Transverse colon (tissue), 4 donors: ENCODE measurements around the gene CFAP61. TPM values are rescaled to one million over a fixed set of nuclear protein-coding genes. Genes with fewer than 3 reads are reported as not detected.

Experiments used
- DNase-seq: peaks from one replicate; pipeline ENCODE4 v3.0.0-alpha.2; 2019
- H3K27ac ChIP-seq, 4 donors: fragments of 200-600 bp; sonication (generic); 2 replicates each; pipeline ENCODE4 v1.5.1; 2016 to 2018; ENCODE audit warnings: inconsistent platforms in 4 of 4
- H3K27me3 ChIP-seq: fragments of 200-600 bp; sonication (generic); 2 replicates; pipeline ENCODE4 v1.5.1; 2017; ENCODE audit warnings: inconsistent platforms
- H3K36me3 ChIP-seq, 4 donors: fragments of 200-600 bp; sonication (generic); 2 replicates each; pipeline ENCODE4 v1.5.1; 2017 to 2019; ENCODE audit warnings: inconsistent platforms in 4 of 4
- H3K4me1 ChIP-seq, 4 donors: fragments of 200-600 bp; sonication (generic); 2 replicates each; pipeline ENCODE4 v1.5.1; 2017 to 2020; ENCODE audit warnings: inconsistent platforms in 4 of 4
- H3K4me3 ChIP-seq, 4 donors: fragments of 200-600 bp; sonication (generic); 1 replicate in 1 of 4; 2 replicates in 3 of 4; pipeline versions ENCODE4 v1.5.1 to v1.6.1; 2017 to 2019; ENCODE audit warnings: inconsistent platforms in 4 of 4
- H3K9me3 ChIP-seq, 2 donors: fragments of 200-600 bp; sonication (generic); 2 replicates each; pipeline ENCODE4 v1.5.1; 2017 to 2019; ENCODE audit warnings: inconsistent platforms in 2 of 2
- EP300 ChIP-seq: sonication (generic); formaldehyde crosslinking; IDR thresholded peaks from one replicate; pipeline ENCODE4 v1.6.1; 2017; ENCODE audit warnings: antibody characterized with exemption, low read depth
- POLR2A ChIP-seq: fragments of 450-650 bp; IDR thresholded peaks from one replicate; pipeline ENCODE4 v1.6.1; 2016; ENCODE audit warnings: antibody characterized with exemption, mild to moderate bottlenecking, moderate library complexity
- POLR2AphosphoS5 ChIP-seq, 3 donors: sonication (generic); formaldehyde crosslinking; IDR thresholded peaks; one replicate each; pipeline ENCODE4 v1.6.1; 2016; ENCODE audit warnings: antibody characterized with exemption in 3 of 3
- WGBS, 2 donors: methylation state at CpG; one replicate each; pipeline ENCODE4 v1.1.5; 2018; ENCODE audit warnings: low coverage in 1 of 2; 5-methylcytosine and 5-hydroxymethylcytosine counted together
- in situ Hi-C, 4 donors: fragments of 200-750 bp; cut with MboI; loops; one replicate each; pipeline versions ENCODE4 v1.15.0 to v1.15.1; 2017; ENCODE audit warnings: low sequenced_read_pairs in 3 of 4, low pct_ligation_motif_present in 1 of 4, low pct_unique_long_range_greater_than_20kb in 1 of 4
- intact Hi-C: fragments of 100-400 bp; cut with DNase I; formaldehyde crosslinking; loops from one replicate; pipeline ENCODE4 v1.15.1; 2023; ENCODE audit warnings: low total_unique reads
- total RNA-seq, 4 donors: library from RNA; depleted of rRNA; stranded (reverse); fragments of >200 nt; gene quantifications; one replicate each; pipeline ENCODE4 v1.1.0, GENCODE V29; 2016
- TF ChIP-seq, protein P1 (sequence below), 5 experiments: fragments of 200-600 bp in 3 of 5; fragments of 450-650 bp in 2 of 5; sonication (generic) in 3 of 5; IDR thresholded peaks; 1 replicate in 2 of 5; 2 replicates in 3 of 5; pipeline ENCODE4 v1.5.1; 2016 to 2017; ENCODE audit warnings: antibody characterized with exemption in 5 of 5, inconsistent platforms in 3 of 5, mild to moderate bottlenecking in 2 of 5, moderate library complexity in 1 of 5

Gene CFAP61
- total RNA-seq, 4 donors from 2014 or later, result 0.27 TPM; not detected in 3

DNA sequence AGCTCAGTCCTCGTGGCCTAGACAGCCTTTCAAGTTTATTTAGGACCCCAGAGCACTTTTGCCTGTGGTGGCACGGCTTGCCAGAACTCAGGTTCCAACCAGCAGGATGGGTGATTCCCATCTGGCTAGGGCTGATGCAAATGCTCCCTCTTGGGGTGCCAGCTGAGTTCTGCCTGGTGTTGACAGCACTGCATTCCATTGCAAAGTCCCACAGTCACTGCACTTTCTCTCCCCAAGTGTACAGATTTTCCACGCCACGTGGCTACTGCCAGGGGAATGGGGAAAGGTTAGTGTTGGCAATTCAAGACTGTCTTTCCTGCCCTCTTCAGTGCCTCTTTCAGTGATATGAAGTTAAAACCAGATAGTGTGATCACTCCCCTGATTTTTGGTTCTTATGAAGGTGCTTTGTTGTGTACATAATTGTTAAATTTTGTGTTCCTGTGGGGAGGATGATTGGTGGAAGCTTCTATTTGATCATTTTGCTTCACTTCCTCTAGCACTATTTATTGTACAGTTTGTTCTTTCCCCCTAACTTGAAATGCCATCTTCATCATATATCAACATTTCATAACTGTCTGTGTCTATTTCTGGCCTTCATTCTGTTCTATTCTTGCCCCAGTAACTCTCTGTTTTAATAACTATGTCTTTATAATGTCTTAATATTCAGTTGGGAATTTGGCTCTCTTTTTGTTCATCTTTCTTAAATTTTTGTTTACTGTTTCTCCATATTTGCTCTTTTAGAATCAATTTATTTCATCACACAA, 86.2 kb downstream of the CFAP61 start:
- intact Hi-C loops, result no loop called here
- WGBS, 2 donors, result 73% methylated on average over 4 of the region's 4 CpGs; no CpG with 5 or more reads in 1 of the 2 donors
- Histone ChIP-seq H3K9me3 (no peaks in the 10 kb centered on the region), H3K4me1 (no peaks in the 10 kb centered on the region), H3K27me3 (no peaks in the 10 kb centered on the region), H3K4me3 (no peak overlapping the region), H3K36me3 (no peaks in the 10 kb centered on the region), H3K27ac (no peak overlapping the region)
- in situ Hi-C loops, result no loop called here
- DNase-seq, result no peak
- no peak for TF ChIP-seq EP300
- no peak for TF ChIP-seq POLR2A
- TF ChIP-seq POLR2AphosphoS5 (IDR thresholded peaks at IDR 0.05), result no peak
- TF ChIP-seq, protein P1, sequence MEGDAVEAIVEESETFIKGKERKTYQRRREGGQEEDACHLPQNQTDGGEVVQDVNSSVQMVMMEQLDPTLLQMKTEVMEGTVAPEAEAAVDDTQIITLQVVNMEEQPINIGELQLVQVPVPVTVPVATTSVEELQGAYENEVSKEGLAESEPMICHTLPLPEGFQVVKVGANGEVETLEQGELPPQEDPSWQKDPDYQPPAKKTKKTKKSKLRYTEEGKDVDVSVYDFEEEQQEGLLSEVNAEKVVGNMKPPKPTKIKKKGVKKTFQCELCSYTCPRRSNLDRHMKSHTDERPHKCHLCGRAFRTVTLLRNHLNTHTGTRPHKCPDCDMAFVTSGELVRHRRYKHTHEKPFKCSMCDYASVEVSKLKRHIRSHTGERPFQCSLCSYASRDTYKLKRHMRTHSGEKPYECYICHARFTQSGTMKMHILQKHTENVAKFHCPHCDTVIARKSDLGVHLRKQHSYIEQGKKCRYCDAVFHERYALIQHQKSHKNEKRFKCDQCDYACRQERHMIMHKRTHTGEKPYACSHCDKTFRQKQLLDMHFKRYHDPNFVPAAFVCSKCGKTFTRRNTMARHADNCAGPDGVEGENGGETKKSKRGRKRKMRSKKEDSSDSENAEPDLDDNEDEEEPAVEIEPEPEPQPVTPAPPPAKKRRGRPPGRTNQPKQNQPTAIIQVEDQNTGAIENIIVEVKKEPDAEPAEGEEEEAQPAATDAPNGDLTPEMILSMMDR (IDR thresholded peaks at IDR 0.05), result no peak

DNA sequence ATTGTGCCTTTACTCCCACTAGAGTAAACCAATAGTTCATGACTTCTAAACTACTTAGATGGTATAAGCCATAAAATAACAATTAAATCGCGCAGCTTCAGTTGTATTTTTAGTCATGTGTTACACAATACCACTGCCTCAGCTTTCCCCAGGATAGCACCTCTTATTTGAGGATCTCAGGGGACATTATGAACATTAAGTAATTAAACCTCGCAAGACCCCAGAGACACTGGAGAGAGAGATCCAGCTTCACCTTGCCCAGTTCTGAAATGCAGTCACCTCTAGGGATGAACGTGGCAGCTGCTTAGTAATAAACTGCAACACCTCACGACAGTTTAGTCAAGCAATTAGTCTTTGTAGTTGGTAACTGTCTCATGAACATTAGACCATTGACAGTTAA, 87.1 kb downstream of the CFAP61 start:
- Histone ChIP-seq H3K4me1 (no peaks in the 10 kb centered on the region), H3K27ac (no peak overlapping the region), H3K4me3 (no peak overlapping the region), H3K9me3 (no peaks in the 10 kb centered on the region), H3K36me3 (no peaks in the 10 kb centered on the region), H3K27me3 (no peaks in the 10 kb centered on the region)
- no peak for DNase-seq
- WGBS, 2 donors, result 50 to 54% methylated on average over 2 to 5 of the region's 5 CpGs
- intact Hi-C loops (no loop called here), in situ Hi-C loops (no loop called here)
- no peak for TF ChIP-seq POLR2A
- TF ChIP-seq, protein P1 (IDR thresholded peaks at IDR 0.05), result no peak

DNA sequence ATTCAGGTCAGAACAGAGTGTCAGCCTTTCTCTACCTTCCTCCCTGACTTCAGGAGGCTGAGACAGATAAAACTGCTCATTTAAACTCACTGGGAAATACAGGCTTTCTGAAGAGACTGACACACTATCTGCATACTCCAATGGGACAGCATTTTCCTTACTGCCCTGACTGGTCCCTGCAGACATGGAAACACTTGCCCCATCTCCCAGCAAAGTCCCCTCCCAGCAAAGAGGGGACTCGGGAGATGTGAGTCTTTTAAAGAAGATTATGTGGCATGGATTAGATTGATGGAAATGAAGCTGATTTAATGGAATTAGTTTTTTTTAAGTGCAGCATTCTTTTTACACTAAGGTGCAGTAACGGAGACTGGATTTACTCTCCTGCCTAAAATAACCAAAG, 90.8 kb downstream of the CFAP61 start:
- DNase-seq, result no peak
- H3K9me3 ChIP-seq, result no peaks in the 10 kb centered on the region
- intact Hi-C loops (no loop called here), in situ Hi-C loops (no loop called here)
- H3K27ac ChIP-seq, result no peak overlapping the region
- no peaks in the 10 kb centered on the region for H3K4me1 ChIP-seq
- 50 to 62% methylated on average over 2 of the region's 2 CpGs for WGBS, 2 donors
- no peaks in the 10 kb centered on the region for H3K27me3 ChIP-seq
- no peak for TF ChIP-seq EP300
- TF ChIP-seq POLR2AphosphoS5 (IDR thresholded peaks at IDR 0.05), result no peak
- TF ChIP-seq, protein P1 (IDR thresholded peaks at IDR 0.05), result no peak
- no peak for TF ChIP-seq POLR2A
- H3K4me3 ChIP-seq, result no peak overlapping the region
- no peaks in the 10 kb centered on the region for H3K36me3 ChIP-seq

DNA sequence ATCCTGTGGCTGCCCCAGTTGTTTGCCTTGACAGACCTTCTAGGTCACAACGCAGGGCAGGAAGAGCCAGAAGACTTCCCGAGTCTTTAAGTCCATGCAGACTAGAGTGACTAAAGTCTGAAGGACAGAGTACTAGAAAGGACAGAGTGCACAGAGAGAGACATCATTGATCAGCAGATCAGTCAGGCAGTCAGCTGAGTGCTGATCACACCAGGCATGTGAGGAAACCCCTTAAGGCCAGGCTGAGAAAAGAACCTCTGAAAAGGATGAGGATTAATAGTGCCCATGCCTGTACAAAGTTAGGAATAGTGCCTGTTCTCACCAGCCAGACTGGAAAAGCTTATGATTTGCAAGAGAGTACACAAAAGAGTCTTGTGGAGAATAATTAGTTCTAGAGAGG, 91.3 kb downstream of the CFAP61 start:
- Histone ChIP-seq H3K36me3 (no peaks in the 10 kb centered on the region), H3K27me3 (no peaks in the 10 kb centered on the region), H3K4me1 (no peaks in the 10 kb centered on the region), H3K4me3 (no peak overlapping the region), H3K9me3 (no peaks in the 10 kb centered on the region), H3K27ac (no peak overlapping the region)
- intact Hi-C loops (no loop called here), in situ Hi-C loops (no loop called here)
- 50 to 63% methylated on average over 2 of the region's 2 CpGs for WGBS, 2 donors
- no peak for DNase-seq
- TF ChIP-seq EP300 (no peak), POLR2A (no peak), POLR2AphosphoS5 (IDR thresholded peaks at IDR 0.05) (no peak)
- TF ChIP-seq, protein P1 (IDR thresholded peaks at IDR 0.05), result no peak
